Epithelial cell of esophagus (primary cell): ENCODE measurements around the gene SGPL1.

Experiments
- DNase-seq: peaks from one replicate; pipeline ENCODE4 v3.0.0; 2010; ENCODE audit warnings: low read depth
- H3K4me3 ChIP-seq: 2 replicates; pipeline ENCODE4 v1.5.1; 2011; ENCODE audit warnings: mild to moderate bottlenecking, low read length, control low read depth
- CTCF ChIP-seq: IDR thresholded peaks from 2 replicates; pipeline ENCODE4 v1.5.1; 2011; ENCODE audit warnings: low read depth, mild to moderate bottlenecking, low read length, control low read depth, inconsistent platforms; ENCODE audit not compliant: insufficient read depth; ENCODE audit errors: missing control alignments

Gene SGPL1

GRCh38 chr10:70905071-70906021 lies 89.6 kb downstream of the SGPL1 start:
- DNase-seq, result no peak
- TF ChIP-seq CTCF, result no peak

GRCh38 chr10:70906031-70906783 lies 90.5 kb downstream of the SGPL1 start:
- no peak for TF ChIP-seq CTCF
- no peak overlapping the region for H3K4me3 ChIP-seq
- no peak for DNase-seq

More at GRCh38 chr10:70905071-70906021, 89.6 kb downstream of the SGPL1 start:
- H3K4me3 ChIP-seq, result no peak overlapping the region

- DNase-seq, result no peak
- TF ChIP-seq CTCF, result no peak
Measured at GRCh38 chr10:70906953-70907636, 91.3 kb downstream of the SGPL1 start.

GRCh38 chr10:70907637-70908405 lies 92.1 kb downstream of the SGPL1 start:
- no peak for TF ChIP-seq CTCF
- H3K4me3 ChIP-seq, result no peak overlapping the region
- no peak for DNase-seq

More at GRCh38 chr10:70906953-70907636, 91.3 kb downstream of the SGPL1 start:
- H3K4me3 ChIP-seq, result no peak overlapping the region

- H3K4me3 ChIP-seq, result no peak overlapping the region
- no peak for TF ChIP-seq CTCF
- no peak for DNase-seq
Measured at GRCh38 chr10:70908406-70909296, 92.9 kb downstream of the SGPL1 start.
